Fibroblast of skin of right quadriceps (primary cell): Measurements from ENCODE around the gene MRPL47.

Experiments used
- DNase-seq: peaks from one replicate; pipeline ENCODE4 v3.0.0-alpha.2; 2013

The MRPL47 gene

DNA sequence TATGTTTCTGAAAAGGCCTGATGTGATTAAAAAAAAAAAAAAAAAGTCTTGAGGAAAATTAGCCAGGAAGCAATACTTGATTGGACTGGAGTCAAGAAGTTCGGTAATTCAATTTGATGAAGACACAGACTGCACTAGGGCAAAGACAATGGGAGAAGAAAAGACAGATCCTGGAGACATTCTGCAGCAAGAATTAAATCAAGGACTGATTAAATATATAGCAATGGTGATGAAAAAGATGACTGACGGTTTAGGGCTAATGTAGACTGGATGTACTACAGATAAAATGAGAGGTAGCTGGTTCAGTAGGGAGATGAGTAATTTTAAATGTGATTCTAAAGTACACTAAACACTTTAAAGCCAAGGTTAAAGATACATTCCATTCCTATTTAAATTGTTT lies 13.8 kb downstream of the MRPL47 start:
- no peak for DNase-seq

DNA sequence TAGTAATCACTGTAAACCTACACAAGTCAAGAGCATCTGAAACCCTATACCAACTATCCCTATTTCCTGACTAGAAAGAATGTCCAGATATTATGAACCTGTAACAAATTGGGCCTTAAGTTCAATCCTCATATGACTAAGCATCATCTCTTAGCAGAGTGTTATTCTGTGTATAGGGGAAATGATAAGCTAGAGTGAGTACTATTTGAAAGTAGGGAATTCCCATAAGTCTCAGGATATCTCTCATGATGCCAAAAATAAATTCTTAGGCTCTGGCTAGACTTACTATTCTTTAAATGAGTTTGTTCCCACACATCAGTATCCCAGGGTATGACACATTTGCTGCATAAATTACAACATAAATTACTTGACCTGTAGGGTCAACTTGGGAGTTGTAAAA lies 15.3 kb downstream of the MRPL47 start:
- no peak for DNase-seq

DNA sequence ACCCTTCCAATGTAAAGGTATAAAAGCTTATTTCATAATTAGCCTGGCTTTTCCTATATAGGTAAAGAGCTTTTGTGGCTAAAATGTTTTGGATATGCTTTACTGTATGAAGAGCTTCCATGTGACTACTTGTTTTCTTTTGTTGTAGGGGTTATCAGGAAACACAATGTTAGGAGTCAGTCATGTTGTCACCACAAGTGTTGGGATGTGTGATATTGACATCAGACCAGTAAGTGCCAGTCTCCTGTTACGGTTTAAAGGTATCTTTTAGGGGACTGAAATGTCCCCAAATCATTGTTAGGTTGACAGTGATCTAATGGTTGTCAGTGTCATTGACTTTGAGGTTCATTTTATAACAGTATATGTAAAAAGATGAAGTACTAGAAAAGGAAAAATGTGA lies 23.4 kb downstream of the MRPL47 start:
- no peak for DNase-seq

- no peak for DNase-seq
These were observed 38.9 kb downstream of the MRPL47 start for GRCh38 chr3:179565496-179565895.

GRCh38 chr3:179563271-179563783 lies 41.1 kb downstream of the MRPL47 start:
- peak; percentile 67 for DNase-seq

DNA sequence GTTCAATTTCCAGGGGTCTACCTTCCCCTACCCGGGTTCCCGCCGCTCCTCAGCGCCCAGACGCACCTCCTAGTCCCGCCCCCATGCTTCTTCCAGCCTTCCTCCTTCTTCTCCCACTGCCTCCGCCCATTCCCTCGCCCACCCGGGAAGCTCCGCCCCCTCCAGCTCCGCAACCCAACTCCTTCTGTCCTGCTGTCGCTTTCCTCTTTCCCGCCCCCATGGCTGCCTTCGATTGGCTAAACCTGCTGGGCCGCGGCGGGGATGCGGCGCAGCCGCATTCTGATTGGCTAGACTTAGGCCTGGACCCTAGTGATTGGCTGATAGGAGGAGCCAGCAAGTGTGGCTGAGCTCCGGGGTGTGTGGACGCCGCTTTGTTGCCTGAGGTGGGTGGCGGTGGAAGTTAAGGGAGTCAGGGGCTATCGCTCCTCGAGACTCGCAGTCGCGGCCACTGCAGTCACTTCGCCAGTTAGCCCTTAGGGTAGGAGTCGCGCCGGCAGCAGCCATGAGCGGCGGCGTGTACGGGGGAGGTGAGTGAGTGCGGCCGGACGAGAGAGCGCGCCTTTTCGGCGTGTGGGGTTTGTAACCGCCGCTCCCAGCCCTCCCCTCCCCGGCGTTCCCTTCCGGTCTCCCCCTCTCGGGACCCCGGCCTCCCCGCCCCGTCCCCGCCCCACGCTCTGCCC lies 41.7 kb downstream of the MRPL47 start, which contains the start of gene ACTL6A:
Gene ACTL6A (plus strand): TSS at position 336 of the 680 bp plus-strand sequence. CDS start 167 bp downstream, at position 503.
- DNase-seq = peak; percentile 100

GRCh38 chr3:179560791-179561190 lies 43.6 kb downstream of the MRPL47 start:
- no peak for DNase-seq

DNA sequence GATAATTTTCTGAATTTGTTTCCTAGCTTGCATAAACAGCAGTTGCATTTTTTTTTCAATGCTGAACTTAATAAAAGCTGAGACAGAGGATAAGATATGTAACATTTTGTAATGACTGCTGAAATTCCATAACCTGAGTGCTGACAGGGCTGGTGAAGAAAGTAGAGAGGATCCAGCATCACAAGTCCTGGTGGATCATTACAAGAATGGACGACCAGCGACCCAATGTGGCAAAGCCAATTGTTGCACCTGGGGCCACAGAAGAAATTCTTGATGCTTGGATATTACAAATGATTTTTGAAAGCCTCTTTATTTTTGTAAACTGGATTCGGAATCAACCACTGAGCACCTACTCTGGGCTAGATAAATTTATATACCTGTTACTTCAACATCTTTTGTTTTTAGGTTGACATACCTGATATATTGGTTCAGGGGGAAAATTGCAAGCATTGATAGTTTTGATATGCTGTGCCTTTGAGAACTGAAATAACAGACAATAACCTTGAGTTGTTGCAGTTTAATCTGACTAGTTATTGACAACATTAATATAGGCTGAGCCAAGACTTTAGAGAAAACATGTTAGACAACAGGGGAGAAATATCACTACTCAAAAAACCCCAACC lies 45.6 kb downstream of the MRPL47 start:
- peak; percentile 73 for DNase-seq

DNA sequence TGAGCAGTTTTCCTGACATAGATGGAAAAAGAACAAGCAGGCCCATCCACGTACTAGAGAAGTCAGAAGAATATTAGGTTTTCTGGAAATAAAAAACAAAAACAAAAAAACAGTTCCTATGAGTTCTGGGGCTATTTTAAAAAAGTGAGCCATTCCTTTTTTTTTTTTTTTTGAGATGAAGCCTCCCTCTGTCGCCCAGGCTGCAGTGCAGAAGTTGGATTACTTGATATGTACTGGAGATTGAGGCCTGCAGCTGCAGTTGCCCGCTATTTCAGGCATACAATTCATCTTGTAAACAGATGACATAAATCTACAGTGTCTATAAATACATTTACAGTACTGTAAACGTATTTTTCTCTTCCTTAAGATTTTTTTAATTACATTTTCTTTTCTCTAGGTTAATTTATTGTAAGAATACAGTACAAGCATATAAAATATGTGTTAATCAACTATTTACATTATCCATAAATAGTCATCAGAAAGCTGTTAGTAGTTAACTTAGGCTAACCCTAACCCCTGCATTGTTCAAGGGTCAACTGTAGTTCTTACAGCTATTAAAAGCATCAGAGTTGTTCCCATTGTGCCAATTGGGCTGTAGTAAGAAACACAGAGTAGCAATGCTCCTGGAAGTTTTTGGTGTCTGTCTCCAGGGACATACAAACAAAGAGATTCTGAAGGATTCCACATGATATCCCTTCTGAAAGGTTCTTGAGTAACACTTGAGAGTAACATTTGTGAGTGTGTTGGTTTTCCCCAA lies 52.9 kb downstream of the MRPL47 start:
- DNase-seq = no peak

GRCh38 chr3:179546814-179547241 lies 57.6 kb downstream of the MRPL47 start:
- no peak for DNase-seq

DNA sequence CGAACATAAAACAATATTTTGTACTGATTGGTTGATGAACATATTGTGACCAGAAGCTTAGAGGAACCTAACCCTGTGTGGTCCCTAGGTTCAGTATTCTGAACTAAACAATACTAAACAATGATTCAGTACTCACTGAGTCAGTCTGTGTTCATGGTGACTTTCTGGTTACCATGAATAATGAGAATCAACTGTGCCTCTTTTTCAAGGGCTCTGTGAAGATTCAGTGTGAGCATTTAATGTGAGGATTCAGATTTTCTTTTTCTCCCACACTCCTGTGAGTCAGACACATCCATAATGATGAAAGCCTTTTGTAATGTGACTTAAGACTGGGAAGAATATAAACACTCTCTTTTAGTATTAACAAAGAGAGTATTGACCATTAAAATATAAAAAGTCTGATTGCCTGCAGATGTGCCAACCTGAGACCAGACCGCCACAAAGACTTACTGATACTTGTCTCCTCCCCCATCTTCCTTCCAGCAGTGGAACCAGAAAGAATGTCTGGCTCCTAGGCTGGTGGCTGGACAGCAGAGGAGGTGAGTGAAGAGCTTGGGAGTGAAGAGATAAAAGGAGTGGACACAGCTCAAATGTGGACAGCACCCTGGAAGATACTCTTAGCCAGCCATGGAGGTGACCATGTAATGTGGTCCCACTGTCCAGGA lies 59.3 kb downstream of the MRPL47 start:
- peak; percentile 90 for DNase-seq

DNA sequence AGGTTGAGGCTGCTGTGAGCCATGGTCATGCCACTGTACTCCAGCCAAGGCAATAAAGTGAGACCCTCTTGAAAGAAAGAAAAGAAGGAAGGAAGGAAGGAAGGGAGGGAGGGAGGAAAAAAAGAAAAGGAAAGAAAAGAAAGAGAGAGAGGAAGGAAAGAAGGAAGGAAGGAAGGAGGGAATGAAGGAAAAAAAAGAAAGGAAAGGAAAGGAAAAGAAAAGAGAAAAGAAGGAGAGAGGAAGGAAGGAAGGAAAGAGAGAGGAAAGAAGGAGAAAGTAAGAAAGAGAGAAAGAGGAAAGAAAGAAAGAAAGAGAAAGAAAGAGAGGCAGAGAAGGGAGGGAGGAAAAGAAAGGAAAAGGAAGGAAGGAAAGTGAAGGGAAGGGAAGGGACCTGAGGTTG lies 62.1 kb downstream of the MRPL47 start:
- no peak for DNase-seq

- no peak for DNase-seq
These were observed 62.8 kb downstream of the MRPL47 start for GRCh38 chr3:179541596-179541995.

DNA sequence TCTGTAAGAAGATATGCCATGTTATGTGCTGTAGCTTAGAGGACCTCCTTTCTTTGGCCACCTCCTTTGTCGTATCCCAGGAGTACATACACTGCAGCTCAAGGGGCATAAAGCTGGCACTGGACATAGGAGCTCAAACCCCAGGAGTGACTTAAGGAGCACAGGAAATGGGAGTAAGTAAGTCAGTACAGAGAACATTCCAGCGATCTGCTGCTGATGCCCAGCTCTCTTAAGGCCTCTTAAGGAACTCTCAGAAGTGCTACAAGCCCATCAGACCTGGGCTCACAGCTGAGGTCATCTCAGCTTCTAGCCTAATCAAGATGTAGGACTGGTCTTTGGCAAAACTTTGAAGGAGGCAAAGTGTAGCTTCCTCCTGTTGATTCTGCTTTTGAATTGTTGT lies 63.3 kb downstream of the MRPL47 start:
- DNase-seq = no peak
